ENCODE measurements around the gene KLHL29. TPM values are rescaled to one million over a fixed set of nuclear protein-coding genes. Genes with fewer than 3 reads are reported as not detected.

The KLHL29 gene
- total and polyA plus RNA-seq, 8 donors = 0.91 to 6.6 (median 2.6) TPM

GRCh38 chr2:23452372-23452771 is 67.4 kb downstream of the KLHL29 start:
- H3K36me3 ChIP-seq = no peaks in the 10 kb centered on the region
- no peak overlapping the region for H3K27ac ChIP-seq
- H3K9me3 ChIP-seq = no peaks in the 10 kb centered on the region
- DNase-seq = no peak
- no peak for TF ChIP-seq CTCF (IDR thresholded peaks at IDR 0.05)
- no peaks in the 10 kb centered on the region for H3K27me3 ChIP-seq
- intact Hi-C loops (cut with DNase I) = no loop called here
- no peaks in the 10 kb centered on the region for H3K4me1 ChIP-seq
- no peak overlapping the region for H3K4me3 ChIP-seq
- ATAC-seq = no peak
- no peak for FAIRE-seq
- 51 to 68% methylated on average over 5 of the region's 5 CpGs for WGBS, 2 donors

GRCh38 chr2:23452853-23453420 is 68.0 kb downstream of the KLHL29 start:
- 60 to 63% methylated on average over 9 of the region's 9 CpGs for WGBS, 2 donors
- H3K4me3 ChIP-seq = no peak overlapping the region
- no peak for TF ChIP-seq CTCF (IDR thresholded peaks at IDR 0.05)
- H3K9me3 ChIP-seq = no peaks in the 10 kb centered on the region
- no peaks in the 10 kb centered on the region for H3K27me3 ChIP-seq
- no peaks in the 10 kb centered on the region for H3K4me1 ChIP-seq
- ATAC-seq (peak in 1 of 4 donors; percentile 61), DNase-seq (no peak), FAIRE-seq (no peak)
- no peaks in the 10 kb centered on the region for H3K36me3 ChIP-seq
- no peak overlapping the region for H3K27ac ChIP-seq
- intact Hi-C loops (cut with DNase I) = no loop called here

- no peaks in the 10 kb centered on the region for H3K9me3 ChIP-seq
- intact Hi-C loops (cut with DNase I) = no loop called here
- no peak overlapping the region for H3K27ac ChIP-seq
Measured at GRCh38 chr2:23453432-23453831, 68.5 kb downstream of the KLHL29 start.

GRCh38 chr2:23453836-23454460 is 69.0 kb downstream of the KLHL29 start:
- DNase-seq (no peak), ATAC-seq (peak in 1 of 4 donors; percentile 26), FAIRE-seq (no peak)
- Histone ChIP-seq H3K4me3 (no peak overlapping the region), H3K4me1 (no peaks in the 10 kb centered on the region), H3K9me3 (no peaks in the 10 kb centered on the region), H3K36me3 (no peaks in the 10 kb centered on the region), H3K27ac (no peak overlapping the region), H3K27me3 (no peaks in the 10 kb centered on the region)
- WGBS, 2 donors = 58 to 64% methylated on average over 10 of the region's 10 CpGs
- TF ChIP-seq CTCF (IDR thresholded peaks at IDR 0.05) = no peak
- intact Hi-C loops (cut with DNase I) = no loop called here

More at GRCh38 chr2:23453432-23453831, 68.5 kb downstream of the KLHL29 start:
- Histone ChIP-seq H3K36me3 (no peaks in the 10 kb centered on the region), H3K4me3 (no peak overlapping the region), H3K27me3 (no peaks in the 10 kb centered on the region), H3K4me1 (no peaks in the 10 kb centered on the region)
- no peak for FAIRE-seq
- no peak for DNase-seq
- no peak for TF ChIP-seq CTCF (IDR thresholded peaks at IDR 0.05)
- 56 to 65% methylated on average over 8 of the region's 8 CpGs for WGBS, 2 donors
- ATAC-seq = no peak

- no peaks in the 10 kb centered on the region for H3K27me3 ChIP-seq
- ATAC-seq = peak in 3 of 4 donors; percentile 22 to 43 (median 31)
- intact Hi-C loops (cut with DNase I) = no loop called here
- H3K4me3 ChIP-seq = no peak overlapping the region
- DNase-seq = no peak
- H3K9me3 ChIP-seq = no peaks in the 10 kb centered on the region
- no peak overlapping the region for H3K27ac ChIP-seq
- TF ChIP-seq CTCF (IDR thresholded peaks at IDR 0.05) = no peak
- no peaks in the 10 kb centered on the region for H3K4me1 ChIP-seq
- H3K36me3 ChIP-seq = no peaks in the 10 kb centered on the region
- WGBS, 2 donors = 48 to 50% methylated on average over 11 of the region's 11 CpGs
- FAIRE-seq = no peak
Measured at GRCh38 chr2:23454501-23455120, 69.6 kb downstream of the KLHL29 start.

Data from pancreas (tissue), 10 donors.